ENCODE measurements around the gene WIZ. TPM values are rescaled to one million over a fixed set of nuclear protein-coding genes. Genes with fewer than 3 reads are reported as not detected.

Gene WIZ
- total RNA-seq, 2 donors from 2014 or later = 16.1 to 111 TPM

DNA sequence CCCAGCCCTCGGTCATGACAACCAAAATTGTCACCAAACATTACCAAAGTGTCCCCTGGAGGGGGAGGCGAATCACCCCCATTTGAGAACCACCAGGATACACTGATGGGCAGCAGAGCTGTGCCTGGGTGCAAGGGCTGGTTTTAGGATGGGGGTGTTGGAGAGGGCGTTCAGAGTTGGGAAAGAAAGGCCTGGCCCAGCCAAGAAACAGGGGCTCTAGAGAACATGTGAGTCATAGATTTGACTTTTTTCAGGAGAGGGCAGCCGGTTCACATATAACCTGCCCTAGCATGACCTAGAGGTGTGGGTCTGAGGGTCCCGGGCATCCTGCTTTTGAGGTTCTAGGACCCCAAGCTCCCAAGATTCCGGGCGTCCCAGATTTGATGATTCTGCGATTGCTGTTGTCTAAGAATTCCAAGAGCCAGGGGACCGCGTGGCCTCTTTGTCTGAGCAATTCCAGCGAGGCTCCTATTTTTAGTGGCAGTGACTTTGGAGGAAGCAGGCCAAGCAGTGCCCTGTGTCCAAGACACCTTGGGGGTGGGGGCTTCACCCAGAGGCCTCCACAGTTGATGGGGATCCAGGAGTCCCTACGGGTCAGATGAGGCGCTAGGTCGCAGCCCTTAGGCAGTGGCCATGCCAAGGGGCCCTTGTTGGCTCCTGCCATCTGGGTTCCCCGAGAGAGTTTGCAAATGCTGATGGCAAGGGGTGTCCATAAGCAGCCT is 5.1 kb downstream of the WIZ start:
- TF ChIP-seq POLR2A (IDR thresholded peaks at IDR 0.05) = no peak
- TF ChIP-seq, protein P1, sequence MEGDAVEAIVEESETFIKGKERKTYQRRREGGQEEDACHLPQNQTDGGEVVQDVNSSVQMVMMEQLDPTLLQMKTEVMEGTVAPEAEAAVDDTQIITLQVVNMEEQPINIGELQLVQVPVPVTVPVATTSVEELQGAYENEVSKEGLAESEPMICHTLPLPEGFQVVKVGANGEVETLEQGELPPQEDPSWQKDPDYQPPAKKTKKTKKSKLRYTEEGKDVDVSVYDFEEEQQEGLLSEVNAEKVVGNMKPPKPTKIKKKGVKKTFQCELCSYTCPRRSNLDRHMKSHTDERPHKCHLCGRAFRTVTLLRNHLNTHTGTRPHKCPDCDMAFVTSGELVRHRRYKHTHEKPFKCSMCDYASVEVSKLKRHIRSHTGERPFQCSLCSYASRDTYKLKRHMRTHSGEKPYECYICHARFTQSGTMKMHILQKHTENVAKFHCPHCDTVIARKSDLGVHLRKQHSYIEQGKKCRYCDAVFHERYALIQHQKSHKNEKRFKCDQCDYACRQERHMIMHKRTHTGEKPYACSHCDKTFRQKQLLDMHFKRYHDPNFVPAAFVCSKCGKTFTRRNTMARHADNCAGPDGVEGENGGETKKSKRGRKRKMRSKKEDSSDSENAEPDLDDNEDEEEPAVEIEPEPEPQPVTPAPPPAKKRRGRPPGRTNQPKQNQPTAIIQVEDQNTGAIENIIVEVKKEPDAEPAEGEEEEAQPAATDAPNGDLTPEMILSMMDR (IDR thresholded peaks at IDR 0.05) = no peak
- Histone ChIP-seq H3K27me3 (no peaks in the 10 kb centered on the region), H3K4me3 (no peak overlapping the region), H3K27ac (no peak overlapping the region), H3K9me3 (no peaks in the 10 kb centered on the region), H3K36me3 (replicated peaks in 1 of 2; ENCODE audit: insufficient read depth in 1 of 2, low read depth in 2 of 2) (no peaks in the 10 kb centered on the region), H3K4me1 (peaks cover 8% of the 10 kb centered on the region)
- 87 to 92% methylated on average over 8 to 15 of the region's 15 CpGs for WGBS, 2 donors
- ATAC-seq (no peak), DNase-seq (no peak)
- intact Hi-C loops (cut with DNase I) = no loop called here

DNA sequence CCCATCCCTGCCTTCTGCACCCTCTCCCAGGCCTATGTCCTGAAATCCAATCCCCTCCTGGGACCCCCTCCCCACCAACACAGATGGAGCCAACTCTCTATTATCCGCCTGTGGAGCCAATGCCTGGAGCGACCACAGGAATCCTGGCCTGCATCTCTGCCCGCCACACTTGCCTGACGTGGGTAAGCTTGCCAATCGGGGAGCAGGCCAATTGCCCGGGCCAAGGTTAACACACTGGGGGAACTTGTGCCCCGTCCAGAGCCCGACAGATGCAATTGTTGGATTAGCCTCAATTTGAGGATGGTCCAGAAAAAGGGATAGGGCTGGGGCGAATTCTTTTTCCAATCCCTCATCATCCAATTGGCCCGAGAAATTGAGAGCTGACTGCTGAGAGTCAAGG is 5.9 kb downstream of the WIZ start:
- Histone ChIP-seq H3K27ac (no peak overlapping the region), H3K27me3 (no peaks in the 10 kb centered on the region), H3K4me3 (no peak overlapping the region), H3K36me3 (replicated peaks in 1 of 2; ENCODE audit: insufficient read depth in 1 of 2, low read depth in 2 of 2) (no peaks in the 10 kb centered on the region), H3K4me1 (peaks cover 3% of the 10 kb centered on the region), H3K9me3 (no peaks in the 10 kb centered on the region)
- no peak for DNase-seq
- WGBS, 2 donors = 40 to 65% methylated on average over 5 to 10 of the region's 10 CpGs
- no peak for ATAC-seq
- intact Hi-C loops (cut with DNase I) = no loop called here
- TF ChIP-seq, protein P1 (IDR thresholded peaks at IDR 0.05) = no peak
- TF ChIP-seq POLR2A (IDR thresholded peaks at IDR 0.05) = no peak

DNA sequence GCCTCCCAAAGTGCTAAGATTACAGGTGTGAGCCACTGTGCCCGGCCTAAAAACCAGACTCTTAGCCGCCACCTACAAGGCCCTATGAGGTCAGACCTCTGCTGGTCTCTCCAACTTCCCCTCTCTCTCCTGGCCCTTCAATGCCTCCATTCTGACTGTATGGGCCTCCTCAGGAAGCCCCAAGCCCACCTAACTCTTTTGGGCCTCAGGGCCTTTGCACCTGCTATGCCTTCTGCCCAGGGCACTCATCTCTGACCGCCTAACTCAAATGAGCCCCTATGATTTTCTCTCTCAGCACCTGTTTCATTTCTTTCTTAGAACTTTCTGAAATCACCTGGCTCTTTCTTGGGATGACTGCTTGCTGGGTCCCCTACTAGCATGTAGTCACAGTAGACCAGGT is 6.4 kb downstream of the WIZ start:
- Histone ChIP-seq H3K27ac (no peak overlapping the region), H3K9me3 (no peaks in the 10 kb centered on the region), H3K36me3 (replicated peaks in 1 of 2; ENCODE audit: insufficient read depth in 1 of 2, low read depth in 2 of 2) (no peaks in the 10 kb centered on the region), H3K27me3 (no peaks in the 10 kb centered on the region), H3K4me1 (peaks cover 3% of the 10 kb centered on the region), H3K4me3 (no peak overlapping the region)
- WGBS, 2 donors = 91 to 95% methylated on average over 3 of the region's 3 CpGs
- intact Hi-C loops (cut with DNase I) = no loop called here
- ATAC-seq (no peak), DNase-seq (no peak)
- TF ChIP-seq POLR2A (IDR thresholded peaks at IDR 0.05) = no peak
- TF ChIP-seq, protein P1 (IDR thresholded peaks at IDR 0.05) = no peak

DNA sequence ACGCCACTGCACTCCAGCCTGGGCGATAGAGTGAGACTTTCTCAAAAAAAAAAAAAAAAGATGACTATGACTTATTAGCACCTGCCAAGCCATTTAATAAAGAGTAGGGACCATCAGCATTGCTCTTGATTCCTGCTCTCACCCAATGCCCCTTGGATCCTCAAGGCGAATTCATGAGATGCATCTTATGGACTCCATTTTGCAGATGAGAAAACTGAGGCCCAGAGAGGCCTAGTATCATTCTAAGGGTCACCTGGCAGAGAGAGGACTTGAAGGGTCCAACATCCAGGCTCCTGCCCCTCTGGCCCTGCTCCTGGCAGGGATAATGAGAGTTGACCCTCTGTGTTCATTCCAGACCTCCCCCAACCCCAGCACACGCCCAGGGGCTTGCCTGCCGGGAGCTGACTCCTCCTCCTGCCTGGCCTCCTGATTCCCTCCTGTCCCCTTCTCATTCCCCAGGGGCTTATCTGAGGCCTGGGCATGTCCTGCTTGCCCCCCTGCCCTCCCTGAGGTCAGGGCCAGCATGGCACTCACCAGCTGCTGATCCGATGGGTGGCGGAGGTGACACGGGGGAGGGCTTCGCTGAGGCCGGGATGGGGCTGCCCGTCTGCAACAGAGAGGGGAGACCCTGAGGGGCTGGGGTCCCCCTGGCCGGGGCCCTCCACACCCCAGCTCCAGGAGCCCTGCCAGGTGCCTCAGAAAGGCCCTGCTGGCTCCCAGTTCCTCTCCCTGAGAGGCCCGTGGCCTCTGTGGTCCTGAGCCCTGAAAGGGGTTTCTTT is 7.4 kb downstream of the WIZ start:
- no peak for DNase-seq
- Histone ChIP-seq H3K4me3 (no peak overlapping the region), H3K36me3 (replicated peaks in 1 of 2; ENCODE audit: insufficient read depth in 1 of 2, low read depth in 2 of 2) (no peaks in the 10 kb centered on the region), H3K4me1 (peaks cover 12% of the 10 kb centered on the region), H3K27ac (no peak overlapping the region), H3K9me3 (no peaks in the 10 kb centered on the region), H3K27me3 (no peaks in the 10 kb centered on the region)
- TF ChIP-seq, protein P1 (IDR thresholded peaks at IDR 0.05) = no peak
- TF ChIP-seq POLR2A (IDR thresholded peaks at IDR 0.05) = no peak
- WGBS, 2 donors = 79 to 92% methylated on average over 6 to 10 of the region's 13 CpGs
- no peak for ATAC-seq
- intact Hi-C loops (cut with DNase I) = no loop called here
